Measurements from ENCODE around the gene DMRT1.

- TF ChIP-seq ATF1 (CRISPR knock-in tag; IDR thresholded peaks at IDR 0.05) (no peak), CTCF (IDR thresholded peaks at IDR 0.05) (no peak), ESRRA (CRISPR knock-in tag; IDR thresholded peaks at IDR 0.05; ENCODE audit: borderline replicate concordance) (no peak), ELF4 (CRISPR knock-in tag; IDR thresholded peaks at IDR 0.05; ENCODE audit: low read depth) (no peak)
Observed at GRCh38 chr9:959105-959504, 117.6 kb downstream of the DMRT1 start.
